IMR-90 (cell line): ENCODE measurements around the gene MGA.

Experiments
- CEBPB ChIP-seq: IDR thresholded peaks from 2 replicates; pipeline ENCODE4 v1.6.1; 2012; ENCODE audit warnings: low read depth, low read length, improper control_type of control experiment
- MAZ ChIP-seq: IDR thresholded peaks from 2 replicates; pipeline ENCODE4 v1.6.1; 2012; ENCODE audit warnings: low read depth, mild to moderate bottlenecking, low read length, improper control_type of control experiment, moderate library complexity, borderline replicate concordance
- MXI1 ChIP-seq: IDR thresholded peaks from 2 replicates; pipeline ENCODE4 v1.6.1; 2012; ENCODE audit warnings: low read depth, mild to moderate bottlenecking, low read length, moderate library complexity, borderline replicate concordance
- POLR2A ChIP-seq: IDR thresholded peaks from 2 replicates; pipeline ENCODE4 v1.6.1; 2012; ENCODE audit warnings: mild to moderate bottlenecking, low read depth, low read length
- RAD21 ChIP-seq: IDR thresholded peaks from 2 replicates; pipeline ENCODE4 v1.6.1; 2012; ENCODE audit warnings: low read length, improper control_type of control experiment
- RCOR1 ChIP-seq: IDR thresholded peaks from 2 replicates; pipeline ENCODE4 v1.6.1; 2012; ENCODE audit warnings: mild to moderate bottlenecking, low read length, improper control_type of control experiment; ENCODE audit not compliant: insufficient replicate concordance
- RFX5 ChIP-seq: IDR thresholded peaks from 2 replicates; pipeline ENCODE4 v1.8.0; 2012; ENCODE audit warnings: low read depth, mild to moderate bottlenecking, low read length, moderate library complexity
- SMC3 ChIP-seq: fragments of 150-350 bp; IDR thresholded peaks from 2 replicates; pipeline ENCODE4 v1.6.1; 2016; ENCODE audit warnings: low read depth, mild to moderate bottlenecking, antibody characterized with exemption, low read length, moderate library complexity
- TF ChIP-seq, protein P1 (sequence below): conservative IDR thresholded peaks from 2 replicates; pipeline ENCODE4 v1.5.1; 2012; ENCODE audit warnings: mild to moderate bottlenecking, low read depth, low read length, improper control_type of control experiment

- TF ChIP-seq, protein P1, sequence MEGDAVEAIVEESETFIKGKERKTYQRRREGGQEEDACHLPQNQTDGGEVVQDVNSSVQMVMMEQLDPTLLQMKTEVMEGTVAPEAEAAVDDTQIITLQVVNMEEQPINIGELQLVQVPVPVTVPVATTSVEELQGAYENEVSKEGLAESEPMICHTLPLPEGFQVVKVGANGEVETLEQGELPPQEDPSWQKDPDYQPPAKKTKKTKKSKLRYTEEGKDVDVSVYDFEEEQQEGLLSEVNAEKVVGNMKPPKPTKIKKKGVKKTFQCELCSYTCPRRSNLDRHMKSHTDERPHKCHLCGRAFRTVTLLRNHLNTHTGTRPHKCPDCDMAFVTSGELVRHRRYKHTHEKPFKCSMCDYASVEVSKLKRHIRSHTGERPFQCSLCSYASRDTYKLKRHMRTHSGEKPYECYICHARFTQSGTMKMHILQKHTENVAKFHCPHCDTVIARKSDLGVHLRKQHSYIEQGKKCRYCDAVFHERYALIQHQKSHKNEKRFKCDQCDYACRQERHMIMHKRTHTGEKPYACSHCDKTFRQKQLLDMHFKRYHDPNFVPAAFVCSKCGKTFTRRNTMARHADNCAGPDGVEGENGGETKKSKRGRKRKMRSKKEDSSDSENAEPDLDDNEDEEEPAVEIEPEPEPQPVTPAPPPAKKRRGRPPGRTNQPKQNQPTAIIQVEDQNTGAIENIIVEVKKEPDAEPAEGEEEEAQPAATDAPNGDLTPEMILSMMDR, result no peak
- TF ChIP-seq SMC3 (no peak), CEBPB (no peak), RAD21 (no peak), RCOR1 (no peak), MAZ (no peak), MXI1 (no peak), POLR2A (no peak), RFX5 (no peak)
Measured at GRCh38 chr15:41773332-41773728, 113.1 kb downstream of the MGA start.
